ENCODE measurements around the gene TEX48. TPM values are rescaled to one million over a fixed set of nuclear protein-coding genes. Genes with fewer than 3 reads are reported as not detected.

Gene TEX48
- total RNA-seq, 4 donors from 2014 or later, result not detected

DNA sequence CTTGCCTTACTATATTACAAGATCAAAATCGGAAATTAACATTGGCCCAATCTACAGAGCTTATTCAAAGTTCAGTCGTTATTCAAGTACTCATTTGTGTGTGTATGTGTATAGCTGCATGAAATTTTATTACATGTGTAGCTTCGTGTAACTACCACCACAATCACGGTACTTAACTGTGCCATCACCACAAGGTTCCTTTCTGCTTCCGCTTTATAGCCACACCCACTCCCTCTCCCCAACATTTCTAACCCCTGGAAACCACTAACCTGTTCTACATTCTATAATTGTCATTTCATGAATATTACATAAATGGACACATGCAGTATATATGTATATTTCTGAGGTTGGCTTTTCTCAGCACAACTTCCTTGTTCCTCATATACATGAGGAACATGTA, 4.0 kb upstream of the TEX48 start:
- Histone ChIP-seq H3K4me3 (no peak overlapping the region), H3K9me3 (no peaks in the 10 kb centered on the region), H3K36me3 (no peaks in the 10 kb centered on the region), H3K4me1 (no peaks in the 10 kb centered on the region), H3K27me3 (no peaks in the 10 kb centered on the region), H3K27ac (no peak overlapping the region)
- WGBS, 2 donors (ENCODE audit: low coverage in 1 of 2), result 69 to 86% methylated on average over 5 of the region's 5 CpGs
- no peak for DNase-seq
- in situ Hi-C loops (cut with MboI; ENCODE audit: low pct_ligation_motif_present in 1 of 4, low pct_unique_long_range_greater_than_20kb in 1 of 4, low sequenced_read_pairs in 3 of 4) (loop anchor here in 3 of 4 donors (5.0 to 25.0 kb wide), 4 partner anchors 49 to 826 kb away; no protein-coding TSS in a partner anchor), intact Hi-C loops (cut with DNase I; ENCODE audit: low total_unique reads) (no loop called here)
- TF ChIP-seq POLR2AphosphoS5 (IDR thresholded peaks at IDR 0.05) (no peak), EP300 (IDR thresholded peaks at IDR 0.05; ENCODE audit: low read depth) (no peak), POLR2A (IDR thresholded peaks at IDR 0.05) (no peak), CTCF (IDR thresholded peaks at IDR 0.05) (no peak)

DNA sequence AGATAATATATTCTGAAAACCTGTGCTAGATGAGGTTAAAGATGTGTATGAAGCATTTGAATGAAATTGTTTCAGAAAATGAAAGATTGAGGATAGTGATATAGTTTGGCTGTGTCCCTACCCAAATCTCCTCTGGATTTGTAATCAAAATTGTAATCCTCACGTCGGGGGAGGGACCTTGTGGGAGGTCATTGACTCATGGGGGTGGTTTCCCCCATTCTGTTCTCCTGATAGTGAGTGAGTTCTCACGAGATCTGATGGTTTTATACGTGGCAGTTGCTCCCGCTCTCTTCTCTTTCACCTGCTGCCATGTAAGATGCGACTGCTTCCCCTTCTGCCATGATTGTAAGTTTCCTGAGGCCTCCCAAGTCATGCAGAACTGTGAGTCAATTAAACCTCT, 2.0 kb upstream of the TEX48 start:
- Histone ChIP-seq H3K4me1 (no peaks in the 10 kb centered on the region), H3K36me3 (no peaks in the 10 kb centered on the region), H3K27me3 (no peaks in the 10 kb centered on the region), H3K4me3 (no peak overlapping the region), H3K27ac (no peak overlapping the region), H3K9me3 (no peaks in the 10 kb centered on the region)
- in situ Hi-C loops (cut with MboI; ENCODE audit: low pct_ligation_motif_present in 1 of 4, low pct_unique_long_range_greater_than_20kb in 1 of 4, low sequenced_read_pairs in 3 of 4) (loop anchor here in 3 of 4 donors (10.0 to 25.0 kb wide), 3 partner anchors 51 to 828 kb away; no protein-coding TSS in a partner anchor), intact Hi-C loops (cut with DNase I; ENCODE audit: low total_unique reads) (loop anchor here (5.0 kb wide), 1 partner anchor 328 kb away; no protein-coding TSS in a partner anchor)
- TF ChIP-seq EP300 (IDR thresholded peaks at IDR 0.05; ENCODE audit: low read depth), result no peak
- TF ChIP-seq CTCF (IDR thresholded peaks at IDR 0.05), result no peak
- TF ChIP-seq POLR2A (IDR thresholded peaks at IDR 0.05), result no peak
- TF ChIP-seq POLR2AphosphoS5 (IDR thresholded peaks at IDR 0.05), result no peak
- WGBS, 2 donors (ENCODE audit: low coverage in 1 of 2), result 84 to 89% methylated on average over 6 of the region's 6 CpGs
- DNase-seq, result no peak

- Histone ChIP-seq H3K4me1 (no peaks in the 10 kb centered on the region), H3K36me3 (no peaks in the 10 kb centered on the region), H3K9me3 (no peaks in the 10 kb centered on the region), H3K27ac (no peak overlapping the region), H3K4me3 (no peak overlapping the region), H3K27me3 (no peaks in the 10 kb centered on the region)
- in situ Hi-C loops (cut with MboI; ENCODE audit: low pct_ligation_motif_present in 1 of 4, low pct_unique_long_range_greater_than_20kb in 1 of 4, low sequenced_read_pairs in 3 of 4), result loop anchor here in 3 of 4 donors (10.0 to 25.0 kb wide), 3 partner anchors 52 to 829 kb away; no protein-coding TSS in a partner anchor
- no peak for TF ChIP-seq CTCF (IDR thresholded peaks at IDR 0.05)
- TF ChIP-seq POLR2A (IDR thresholded peaks at IDR 0.05), result no peak
- no peak for TF ChIP-seq POLR2AphosphoS5 (IDR thresholded peaks at IDR 0.05)
- no peak for TF ChIP-seq EP300 (IDR thresholded peaks at IDR 0.05; ENCODE audit: low read depth)
- WGBS, 2 donors (ENCODE audit: low coverage in 1 of 2), result 89 to 91% methylated on average over 3 of the region's 3 CpGs
- DNase-seq, result no peak
- intact Hi-C loops (cut with DNase I; ENCODE audit: low total_unique reads), result loop anchor here (5.0 kb wide), 1 partner anchor 329 kb away; no protein-coding TSS in a partner anchor
Measured at GRCh38 chr9:114682846-114683245, 854 bp upstream of the TEX48 start.

- Histone ChIP-seq H3K27me3 (no peaks in the 10 kb centered on the region), H3K4me1 (peaks cover 0 to 9% (median 0%) of the 10 kb centered on the region in 4 donors), H3K4me3 (no peak overlapping the region), H3K9me3 (no peaks in the 10 kb centered on the region), H3K36me3 (no peaks in the 10 kb centered on the region), H3K27ac (no peak overlapping the region)
- intact Hi-C loops (cut with DNase I; ENCODE audit: low total_unique reads) (loop anchor here (5.0 kb wide), 1 partner anchor 332 kb away; no protein-coding TSS in a partner anchor), in situ Hi-C loops (cut with MboI; ENCODE audit: low pct_ligation_motif_present in 1 of 4, low pct_unique_long_range_greater_than_20kb in 1 of 4, low sequenced_read_pairs in 3 of 4) (loop anchor here in 3 of 4 donors (10.0 to 25.0 kb wide), 3 partner anchors 54 to 832 kb away; no protein-coding TSS in a partner anchor)
- TF ChIP-seq POLR2AphosphoS5 (IDR thresholded peaks at IDR 0.05) (no peak), CTCF (IDR thresholded peaks at IDR 0.05) (no peak)
- WGBS, 2 donors (ENCODE audit: low coverage in 1 of 2), result 69 to 70% methylated on average over 4 to 8 of the region's 8 CpGs
- no peak for DNase-seq
Measured at GRCh38 chr9:114680259-114681001, 1.6 kb downstream of the TEX48 start.

Measured in transverse colon (tissue), 4 donors.